GM12878 (cell line): Measurements from ENCODE around the gene TGM6.

Experiments
- EZH2 ChIP-seq: IDR thresholded peaks from 2 replicates; pipeline ENCODE4 v1.6.1; 2012; ENCODE audit warnings: low read depth, mild to moderate bottlenecking, control low read depth, inconsistent platforms, low read length, borderline replicate concordance; ENCODE audit not compliant: control insufficient read depth
- GABPA ChIP-seq: IDR thresholded peaks from 2 replicates; pipeline ENCODE4 v1.6.1; 2014; ENCODE audit warnings: antibody characterized with exemption, low read depth, mild to moderate bottlenecking, inconsistent platforms
- KAT2A ChIP-seq: conservative IDR thresholded peaks from 2 replicates; pipeline ENCODE4 v1.6.1; 2011; ENCODE audit warnings: low read depth, low read length; ENCODE audit not compliant: control insufficient read depth
- POLR2A ChIP-seq: IDR thresholded peaks from 2 replicates; pipeline ENCODE4 v1.6.1; 2011; ENCODE audit warnings: low read depth, mild to moderate bottlenecking, low read length
- POU2F2 ChIP-seq: IDR thresholded peaks from 3 replicates; pipeline ENCODE4 v1.6.1; 2011; ENCODE audit warnings: low read depth, mild to moderate bottlenecking, low read length, borderline replicate concordance
- RAD21 ChIP-seq: IDR thresholded peaks from 2 replicates; pipeline ENCODE4 v1.6.1; 2011; ENCODE audit warnings: mild to moderate bottlenecking, low read depth, low read length, moderate library complexity; ENCODE audit not compliant: insufficient read depth
- SRF ChIP-seq, 2 experiments: IDR thresholded peaks; 2 replicates each; pipeline ENCODE4 v1.6.1; 2011; ENCODE audit warnings: low read depth in 2 of 2, low read length in 2 of 2, mild to moderate bottlenecking in 1 of 2, moderate library complexity in 1 of 2
- YY1 ChIP-seq: IDR thresholded peaks from 2 replicates; pipeline ENCODE4 v1.6.1; 2011; ENCODE audit warnings: low read depth, mild to moderate bottlenecking, low read length
- ZNF274 ChIP-seq: IDR thresholded peaks from one replicate; pipeline ENCODE4 v1.8.0; 2011; ENCODE audit not compliant: insufficient read length, insufficient read depth
- TF ChIP-seq, protein P1 (sequence below): fragments of 450-650 bp; IDR thresholded peaks from 2 replicates; pipeline ENCODE4 v1.6.1; 2018; ENCODE audit warnings: mild to moderate bottlenecking, low read depth, moderate library complexity; ENCODE audit not compliant: partially characterized antibody
- TF ChIP-seq, protein P2 (sequence below): fragments of 450-650 bp; formaldehyde crosslinking; IDR thresholded peaks from 2 replicates; pipeline ENCODE4 v1.4.0; 2022; ENCODE audit warnings: mild to moderate bottlenecking, moderate library complexity
- TF ChIP-seq, protein P3 (sequence below): IDR thresholded peaks from 2 replicates; pipeline ENCODE4 v1.6.1; 2011; ENCODE audit warnings: borderline replicate concordance, low read depth, mild to moderate bottlenecking, moderate library complexity, low read length; ENCODE audit not compliant: insufficient read depth, poor library complexity, severe bottlenecking
- TF ChIP-seq, protein P4 (sequence below): IDR thresholded peaks from 2 replicates; pipeline ENCODE4 v1.6.1; 2012; ENCODE audit warnings: low read depth, low read length, improper control_type of control experiment

DNA sequence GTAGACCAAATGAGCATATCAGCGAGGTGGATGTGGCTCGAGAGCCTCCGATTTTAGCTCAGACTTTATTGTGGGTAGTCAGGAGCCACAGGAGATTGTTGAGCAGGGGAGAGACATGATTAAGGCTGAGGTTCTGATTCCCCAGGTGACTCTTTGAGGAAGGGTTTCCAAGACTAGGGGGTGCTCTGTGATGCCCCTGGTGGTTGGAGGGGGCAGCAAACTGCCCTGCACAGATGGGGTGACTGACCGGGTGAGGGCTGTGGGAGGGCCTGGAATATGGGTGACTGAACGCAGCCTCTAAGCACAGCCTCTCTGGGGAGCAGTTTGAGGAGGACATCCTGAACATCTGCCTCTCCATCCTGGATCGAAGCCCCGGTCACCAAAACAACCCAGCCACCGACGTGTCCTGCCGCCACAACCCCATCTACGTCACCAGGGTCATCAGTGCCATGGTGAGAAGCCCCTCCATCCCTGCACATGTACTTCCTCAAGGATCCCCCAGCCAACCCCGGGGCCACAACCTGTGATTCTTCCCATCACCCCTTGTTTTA, 17.0 kb downstream of the TGM6 start:
- TF ChIP-seq EZH2: no peak
- TF ChIP-seq POLR2A: no peak
- no peak for TF ChIP-seq GABPA
- no peak for TF ChIP-seq ZNF274
- no peak for TF ChIP-seq RAD21
- TF ChIP-seq, protein P1, sequence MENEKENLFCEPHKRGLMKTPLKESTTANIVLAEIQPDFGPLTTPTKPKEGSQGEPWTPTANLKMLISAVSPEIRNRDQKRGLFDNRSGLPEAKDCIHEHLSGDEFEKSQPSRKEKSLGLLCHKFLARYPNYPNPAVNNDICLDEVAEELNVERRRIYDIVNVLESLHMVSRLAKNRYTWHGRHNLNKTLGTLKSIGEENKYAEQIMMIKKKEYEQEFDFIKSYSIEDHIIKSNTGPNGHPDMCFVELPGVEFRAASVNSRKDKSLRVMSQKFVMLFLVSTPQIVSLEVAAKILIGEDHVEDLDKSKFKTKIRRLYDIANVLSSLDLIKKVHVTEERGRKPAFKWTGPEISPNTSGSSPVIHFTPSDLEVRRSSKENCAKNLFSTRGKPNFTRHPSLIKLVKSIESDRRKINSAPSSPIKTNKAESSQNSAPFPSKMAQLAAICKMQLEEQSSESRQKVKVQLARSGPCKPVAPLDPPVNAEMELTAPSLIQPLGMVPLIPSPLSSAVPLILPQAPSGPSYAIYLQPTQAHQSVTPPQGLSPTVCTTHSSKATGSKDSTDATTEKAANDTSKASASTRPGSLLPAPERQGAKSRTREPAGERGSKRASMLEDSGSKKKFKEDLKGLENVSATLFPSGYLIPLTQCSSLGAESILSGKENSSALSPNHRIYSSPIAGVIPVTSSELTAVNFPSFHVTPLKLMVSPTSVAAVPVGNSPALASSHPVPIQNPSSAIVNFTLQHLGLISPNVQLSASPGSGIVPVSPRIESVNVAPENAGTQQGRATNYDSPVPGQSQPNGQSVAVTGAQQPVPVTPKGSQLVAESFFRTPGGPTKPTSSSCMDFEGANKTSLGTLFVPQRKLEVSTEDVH: no peak
- no peak for TF ChIP-seq YY1
- no peak for TF ChIP-seq POU2F2
- no peak for TF ChIP-seq KAT2A
- TF ChIP-seq, protein P2, sequence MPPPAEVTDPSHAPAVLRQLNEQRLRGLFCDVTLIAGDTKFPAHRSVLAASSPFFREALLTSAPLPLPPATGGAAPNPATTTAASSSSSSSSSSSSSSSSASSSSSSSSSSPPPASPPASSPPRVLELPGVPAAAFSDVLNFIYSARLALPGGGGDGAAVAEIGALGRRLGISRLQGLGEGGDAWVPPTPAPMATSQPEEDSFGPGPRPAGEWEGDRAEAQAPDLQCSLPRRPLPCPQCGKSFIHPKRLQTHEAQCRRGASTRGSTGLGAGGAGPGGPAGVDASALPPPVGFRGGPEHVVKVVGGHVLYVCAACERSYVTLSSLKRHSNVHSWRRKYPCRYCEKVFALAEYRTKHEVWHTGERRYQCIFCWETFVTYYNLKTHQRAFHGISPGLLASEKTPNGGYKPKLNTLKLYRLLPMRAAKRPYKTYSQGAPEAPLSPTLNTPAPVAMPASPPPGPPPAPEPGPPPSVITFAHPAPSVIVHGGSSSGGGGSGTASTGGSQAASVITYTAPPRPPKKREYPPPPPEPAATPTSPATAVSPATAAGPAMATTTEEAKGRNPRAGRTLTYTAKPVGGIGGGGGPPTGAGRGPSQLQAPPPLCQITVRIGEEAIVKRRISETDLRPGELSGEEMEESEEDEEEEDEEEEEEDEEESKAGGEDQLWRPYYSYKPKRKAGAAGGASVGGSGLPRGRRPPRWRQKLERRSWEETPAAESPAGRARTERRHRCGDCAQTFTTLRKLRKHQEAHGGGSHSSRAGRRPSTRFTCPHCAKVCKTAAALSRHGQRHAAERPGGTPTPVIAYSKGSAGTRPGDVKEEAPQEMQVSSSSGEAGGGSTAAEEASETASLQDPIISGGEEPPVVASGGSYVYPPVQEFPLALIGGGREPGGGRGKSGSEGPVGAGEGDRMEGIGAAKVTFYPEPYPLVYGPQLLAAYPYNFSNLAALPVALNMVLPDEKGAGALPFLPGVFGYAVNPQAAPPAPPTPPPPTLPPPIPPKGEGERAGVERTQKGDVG (CRISPR knock-in tag): no peak
- TF ChIP-seq, protein P3, sequence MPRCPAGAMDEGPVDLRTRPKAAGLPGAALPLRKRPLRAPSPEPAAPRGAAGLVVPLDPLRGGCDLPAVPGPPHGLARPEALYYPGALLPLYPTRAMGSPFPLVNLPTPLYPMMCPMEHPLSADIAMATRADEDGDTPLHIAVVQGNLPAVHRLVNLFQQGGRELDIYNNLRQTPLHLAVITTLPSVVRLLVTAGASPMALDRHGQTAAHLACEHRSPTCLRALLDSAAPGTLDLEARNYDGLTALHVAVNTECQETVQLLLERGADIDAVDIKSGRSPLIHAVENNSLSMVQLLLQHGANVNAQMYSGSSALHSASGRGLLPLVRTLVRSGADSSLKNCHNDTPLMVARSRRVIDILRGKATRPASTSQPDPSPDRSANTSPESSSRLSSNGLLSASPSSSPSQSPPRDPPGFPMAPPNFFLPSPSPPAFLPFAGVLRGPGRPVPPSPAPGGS: no peak
- TF ChIP-seq, protein P4, sequence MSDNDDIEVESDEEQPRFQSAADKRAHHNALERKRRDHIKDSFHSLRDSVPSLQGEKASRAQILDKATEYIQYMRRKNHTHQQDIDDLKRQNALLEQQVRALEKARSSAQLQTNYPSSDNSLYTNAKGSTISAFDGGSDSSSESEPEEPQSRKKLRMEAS: no peak
- TF ChIP-seq SRF (IDR thresholded peaks at IDR 0.05; ENCODE audit: low read depth in 2 of 2, low read length in 2 of 2): no peak
